ENCODE results near the gene KNCN.

- TF ChIP-seq SMC3 (conservative IDR thresholded peaks at IDR 0.05; ENCODE audit: poor library complexity) (no peak), EP300 (conservative IDR thresholded peaks at IDR 0.05; ENCODE audit: poor library complexity, severe bottlenecking) (no peak), POLR2AphosphoS5 (IDR thresholded peaks at IDR 0.05) (no peak), TAF1 (IDR thresholded peaks at IDR 0.05; ENCODE audit: low read depth) (no peak), RAD21 (conservative IDR thresholded peaks at IDR 0.05) (no peak)
- TF ChIP-seq, protein P1, sequence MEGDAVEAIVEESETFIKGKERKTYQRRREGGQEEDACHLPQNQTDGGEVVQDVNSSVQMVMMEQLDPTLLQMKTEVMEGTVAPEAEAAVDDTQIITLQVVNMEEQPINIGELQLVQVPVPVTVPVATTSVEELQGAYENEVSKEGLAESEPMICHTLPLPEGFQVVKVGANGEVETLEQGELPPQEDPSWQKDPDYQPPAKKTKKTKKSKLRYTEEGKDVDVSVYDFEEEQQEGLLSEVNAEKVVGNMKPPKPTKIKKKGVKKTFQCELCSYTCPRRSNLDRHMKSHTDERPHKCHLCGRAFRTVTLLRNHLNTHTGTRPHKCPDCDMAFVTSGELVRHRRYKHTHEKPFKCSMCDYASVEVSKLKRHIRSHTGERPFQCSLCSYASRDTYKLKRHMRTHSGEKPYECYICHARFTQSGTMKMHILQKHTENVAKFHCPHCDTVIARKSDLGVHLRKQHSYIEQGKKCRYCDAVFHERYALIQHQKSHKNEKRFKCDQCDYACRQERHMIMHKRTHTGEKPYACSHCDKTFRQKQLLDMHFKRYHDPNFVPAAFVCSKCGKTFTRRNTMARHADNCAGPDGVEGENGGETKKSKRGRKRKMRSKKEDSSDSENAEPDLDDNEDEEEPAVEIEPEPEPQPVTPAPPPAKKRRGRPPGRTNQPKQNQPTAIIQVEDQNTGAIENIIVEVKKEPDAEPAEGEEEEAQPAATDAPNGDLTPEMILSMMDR (IDR thresholded peaks at IDR 0.05; ENCODE audit: poor library complexity, severe bottlenecking), result no peak
Observed at GRCh38 chr1:46562498-46562897, 11.1 kb upstream of the KNCN start.
